Retina (tissue), 1 donor: Measurements from ENCODE around the gene INKA1.
A peak's percentile ranks its signal among the peaks of the same experiment; 100 is the strongest.
"Not testable (repeated sequence)": the region's sequence is repeated elsewhere in the genome, so short reads cannot be mapped to it uniquely, and the experiment has no call there.

ENCODE experiments used
- DNase-seq: peaks from one replicate; pipeline ENCODE4 v3.0.0-alpha.2; 2016

INKA1 gene

GRCh38 chr3:49802719-49803464 is at the start of gene INKA1:
Gene INKA1, plus strand, starts transcription at chr3:49803261. Its CDS starts 132 bp downstream, at chr3:49803393.
- DNase-seq: peak; percentile 95

GRCh38 chr3:49754536-49754935 is 48.5 kb upstream of the INKA1 start:
- DNase-seq: no peak

- DNase-seq: no peak
These were observed 47.0 kb upstream of the INKA1 start for GRCh38 chr3:49756036-49756435.

- DNase-seq: no peak
These were observed 45.9 kb upstream of the INKA1 start for GRCh38 chr3:49757197-49757596.

GRCh38 chr3:49759226-49759625 is 43.8 kb upstream of the INKA1 start:
- no peak for DNase-seq

GRCh38 chr3:49761661-49762060 is 41.4 kb upstream of the INKA1 start:
- no peak for DNase-seq

GRCh38 chr3:49763981-49764380 is 39.1 kb upstream of the INKA1 start:
- DNase-seq: no peak

GRCh38 chr3:49769286-49769915 is 33.7 kb upstream of the INKA1 start:
- no peak for DNase-seq

- DNase-seq: no peak
These were observed 33.1 kb upstream of the INKA1 start for GRCh38 chr3:49769926-49770325.

- DNase-seq: no peak
These were observed 31.6 kb upstream of the INKA1 start for GRCh38 chr3:49771340-49771938.

- no peak for DNase-seq
These were observed 30.4 kb upstream of the INKA1 start for GRCh38 chr3:49772703-49773102.

GRCh38 chr3:49775538-49775937 is 27.5 kb upstream of the INKA1 start:
- no peak for DNase-seq

- not testable (repeated sequence) for DNase-seq
These were observed 27.0 kb upstream of the INKA1 start for GRCh38 chr3:49776101-49776500.

- no peak for DNase-seq
These were observed 23.5 kb upstream of the INKA1 start for GRCh38 chr3:49779358-49780079.

GRCh38 chr3:49780080-49780974 is 22.7 kb upstream of the INKA1 start:
- DNase-seq: no peak

GRCh38 chr3:49780975-49781365 is 22.1 kb upstream of the INKA1 start:
- not testable (repeated sequence) for DNase-seq

GRCh38 chr3:49781415-49782199 is 21.5 kb upstream of the INKA1 start:
- DNase-seq: no peak

GRCh38 chr3:49782277-49782676 is 20.8 kb upstream of the INKA1 start:
- DNase-seq: not testable (repeated sequence)

- no peak for DNase-seq
These were observed 17.3 kb upstream of the INKA1 start for GRCh38 chr3:49785565-49786356.

GRCh38 chr3:49786357-49787181 is 16.5 kb upstream of the INKA1 start, which contains the start of gene IP6K1:
Gene IP6K1, minus strand, starts transcription at chr3:49786542. Its CDS starts 38,502 bp downstream, at chr3:49748040.
- DNase-seq: peak; percentile 98
